ENCODE data around the gene PKM.

Gene PKM

DNA sequence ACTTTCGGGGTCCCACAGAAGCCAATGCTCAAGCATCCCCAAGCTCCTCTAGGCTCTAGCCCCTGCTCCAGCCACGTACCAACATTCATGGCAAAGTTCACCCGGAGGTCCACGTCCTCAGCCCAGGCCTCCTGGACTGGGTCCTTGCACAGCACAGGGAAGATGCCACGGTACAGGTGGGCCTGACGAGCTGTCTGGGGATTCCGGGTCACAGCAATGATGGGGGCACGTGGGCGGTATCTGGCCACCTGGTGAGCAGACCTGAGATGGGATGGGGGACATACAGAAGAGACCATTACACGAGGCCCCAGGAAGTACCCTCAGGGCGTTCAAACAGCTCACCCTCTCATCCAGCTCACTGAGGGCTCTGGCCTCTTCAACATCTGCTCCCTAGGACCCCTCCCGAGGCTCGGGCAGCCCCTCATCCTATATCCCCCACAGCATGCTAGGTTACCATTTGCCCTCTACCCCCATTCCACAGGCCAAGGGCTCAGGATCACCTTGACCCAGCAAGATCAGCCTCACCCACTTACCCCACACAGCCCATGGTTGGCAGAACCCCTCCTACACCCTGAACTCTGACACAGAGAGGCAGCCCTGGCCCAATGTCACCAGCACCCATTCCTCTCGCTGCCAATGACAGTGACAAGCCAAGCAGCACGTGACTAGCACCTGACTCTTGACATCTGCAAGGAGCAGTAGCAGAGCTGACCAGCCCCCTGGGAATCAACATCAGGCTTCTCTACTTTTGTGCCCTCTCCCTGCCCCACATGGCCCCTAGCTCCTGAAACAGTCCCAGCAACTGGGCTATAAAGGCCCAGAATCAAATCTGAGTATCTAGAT, 30.4 kb downstream of the PKM start:
- Histone ChIP-seq H3K9me3 (ENCODE audit: control insufficient read depth, insufficient read depth, low read length) (no peaks in the 10 kb centered on the region), H3K9ac (ENCODE audit: low read depth, low read length) (no peak overlapping the region), H3K4me1 (ENCODE audit: control insufficient read depth, insufficient read depth, low read length) (no peaks in the 10 kb centered on the region), H3K27ac (ENCODE audit: low read depth, low read length) (no peak overlapping the region), H3K27me3 (ENCODE audit: control insufficient read depth, insufficient read depth, low read length) (peaks cover 18% of the 10 kb centered on the region), H3K4me3 (ENCODE audit: low read depth, low read length) (no peak overlapping the region), H3K36me3 (ENCODE audit: control insufficient read depth, insufficient read depth, low read length) (peaks cover 74% of the 10 kb centered on the region)

- Histone ChIP-seq H3K27ac (ENCODE audit: low read depth, low read length) (no peak overlapping the region), H3K4me3 (ENCODE audit: low read depth, low read length) (no peak overlapping the region), H3K9me3 (ENCODE audit: control insufficient read depth, insufficient read depth, low read length) (no peaks in the 10 kb centered on the region), H3K9ac (ENCODE audit: low read depth, low read length) (no peak overlapping the region), H3K4me1 (ENCODE audit: control insufficient read depth, insufficient read depth, low read length) (no peaks in the 10 kb centered on the region), H3K27me3 (ENCODE audit: control insufficient read depth, insufficient read depth, low read length) (peaks cover 18% of the 10 kb centered on the region), H3K36me3 (ENCODE audit: control insufficient read depth, insufficient read depth, low read length) (peaks cover 66% of the 10 kb centered on the region)
Measured at GRCh38 chr15:72199721-72200212, 31.2 kb downstream of the PKM start.

DNA sequence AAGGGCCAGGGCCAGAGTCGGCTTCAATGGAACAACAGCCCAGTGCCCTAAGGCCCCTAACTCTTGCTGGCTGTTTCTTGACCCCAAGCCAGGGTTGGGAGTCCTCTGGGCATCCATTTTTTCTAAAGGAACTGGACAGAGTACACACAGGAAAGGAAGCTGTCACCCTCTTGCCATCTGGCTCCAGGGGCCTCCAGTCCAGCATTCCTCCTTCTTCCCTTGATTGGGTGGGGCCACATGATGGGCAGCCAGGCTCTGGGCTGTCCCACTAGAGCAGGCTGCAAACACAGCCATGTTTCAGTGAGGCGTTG, 31.8 kb downstream of the PKM start:
- Histone ChIP-seq H3K36me3 (ENCODE audit: control insufficient read depth, insufficient read depth, low read length) (peaks cover 60% of the 10 kb centered on the region), H3K27ac (ENCODE audit: low read depth, low read length) (no peak overlapping the region), H3K4me3 (ENCODE audit: low read depth, low read length) (no peak overlapping the region), H3K4me1 (ENCODE audit: control insufficient read depth, insufficient read depth, low read length) (no peaks in the 10 kb centered on the region), H3K27me3 (ENCODE audit: control insufficient read depth, insufficient read depth, low read length) (peaks cover 18% of the 10 kb centered on the region), H3K9me3 (ENCODE audit: control insufficient read depth, insufficient read depth, low read length) (no peaks in the 10 kb centered on the region), H3K9ac (ENCODE audit: low read depth, low read length) (no peak overlapping the region)

DNA sequence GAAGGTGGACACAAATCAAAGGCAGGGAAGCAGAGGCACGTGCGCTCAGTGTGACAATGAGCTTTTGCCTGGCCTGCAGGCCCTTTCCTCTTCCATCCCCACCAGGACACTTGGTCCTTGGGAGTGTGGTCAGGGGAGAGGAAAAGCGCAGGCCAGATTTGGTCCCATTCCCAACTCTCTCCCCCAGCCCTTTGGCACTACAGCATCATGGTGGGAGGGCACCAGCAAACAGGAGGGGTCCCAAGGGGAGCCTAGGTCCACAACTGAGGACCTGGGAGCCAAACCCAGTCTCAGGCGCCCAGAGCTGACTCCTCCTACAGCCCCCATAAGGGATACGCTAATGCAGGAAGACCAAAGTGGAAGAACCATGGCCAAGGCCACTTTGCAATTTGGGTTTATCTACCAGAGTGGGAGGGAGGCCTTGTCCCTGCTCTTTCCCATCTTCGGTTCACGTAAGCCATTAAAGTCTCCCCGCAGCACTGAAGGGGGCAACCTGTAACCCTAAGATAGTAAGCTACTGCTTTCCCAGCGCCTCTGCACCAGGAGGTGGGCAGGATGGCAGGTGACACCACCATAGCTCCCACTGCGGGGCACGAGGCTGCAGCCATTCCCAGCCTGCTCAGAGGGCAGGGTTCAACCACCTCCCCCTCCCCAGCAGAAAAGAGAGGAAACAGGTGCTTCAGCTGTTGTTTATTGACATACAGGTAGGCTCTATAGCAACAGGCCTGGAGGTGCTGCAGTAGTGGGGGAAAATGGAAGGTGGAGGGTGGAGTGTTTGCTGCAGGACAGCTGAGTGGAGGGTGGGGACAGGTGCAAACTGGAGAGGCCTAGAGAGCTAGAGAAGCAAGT, 32.4 kb downstream of the PKM start:
- H3K4me1 ChIP-seq (ENCODE audit: control insufficient read depth, insufficient read depth, low read length), result no peaks in the 10 kb centered on the region
- no peaks in the 10 kb centered on the region for H3K9me3 ChIP-seq (ENCODE audit: control insufficient read depth, insufficient read depth, low read length)
- peaks cover 54% of the 10 kb centered on the region for H3K36me3 ChIP-seq (ENCODE audit: control insufficient read depth, insufficient read depth, low read length)
- peak overlapping the region; percentile 49; the same call in 1 of the 2 replicates for H3K4me3 ChIP-seq (ENCODE audit: low read depth, low read length)
- no peak overlapping the region for H3K9ac ChIP-seq (ENCODE audit: low read depth, low read length)
- H3K27me3 ChIP-seq (ENCODE audit: control insufficient read depth, insufficient read depth, low read length), result peaks cover 18% of the 10 kb centered on the region
- no peak overlapping the region for H3K27ac ChIP-seq (ENCODE audit: low read depth, low read length)

- H3K4me3 ChIP-seq (ENCODE audit: low read depth, low read length), result peak within 1 kb of the TSS; percentile 73
- no peaks in the 10 kb centered on the region for H3K4me1 ChIP-seq (ENCODE audit: control insufficient read depth, insufficient read depth, low read length)
- peaks cover 18% of the 10 kb centered on the region for H3K27me3 ChIP-seq (ENCODE audit: control insufficient read depth, insufficient read depth, low read length)
- peaks cover 45% of the 10 kb centered on the region for H3K36me3 ChIP-seq (ENCODE audit: control insufficient read depth, insufficient read depth, low read length)
- H3K9me3 ChIP-seq (ENCODE audit: control insufficient read depth, insufficient read depth, low read length), result no peaks in the 10 kb centered on the region
- peak within 1 kb of the TSS; percentile 40; the same call in 1 of the 2 replicates for H3K9ac ChIP-seq (ENCODE audit: low read depth, low read length)
- H3K27ac ChIP-seq (ENCODE audit: low read depth, low read length), result no peak within 1 kb of the TSS
Measured at GRCh38 chr15:72197460-72198355, 33.3 kb downstream of the PKM start, which contains the start of gene GRAMD2A. GRAMD2A (minus strand) TSS chr15:72197787.

GRCh38 chr15:72197041-72197459, 33.9 kb downstream of the PKM start:
- Histone ChIP-seq H3K27ac (ENCODE audit: low read depth, low read length) (no peak overlapping the region), H3K27me3 (ENCODE audit: control insufficient read depth, insufficient read depth, low read length) (peaks cover 18% of the 10 kb centered on the region), H3K4me1 (ENCODE audit: control insufficient read depth, insufficient read depth, low read length) (no peaks in the 10 kb centered on the region), H3K9ac (ENCODE audit: low read depth, low read length) (peak overlapping the region; percentile 40; the same call in 1 of the 2 replicates), H3K9me3 (ENCODE audit: control insufficient read depth, insufficient read depth, low read length) (no peaks in the 10 kb centered on the region), H3K4me3 (ENCODE audit: low read depth, low read length) (peak overlapping the region; percentile 73), H3K36me3 (ENCODE audit: control insufficient read depth, insufficient read depth, low read length) (peaks cover 39% of the 10 kb centered on the region)

DNA sequence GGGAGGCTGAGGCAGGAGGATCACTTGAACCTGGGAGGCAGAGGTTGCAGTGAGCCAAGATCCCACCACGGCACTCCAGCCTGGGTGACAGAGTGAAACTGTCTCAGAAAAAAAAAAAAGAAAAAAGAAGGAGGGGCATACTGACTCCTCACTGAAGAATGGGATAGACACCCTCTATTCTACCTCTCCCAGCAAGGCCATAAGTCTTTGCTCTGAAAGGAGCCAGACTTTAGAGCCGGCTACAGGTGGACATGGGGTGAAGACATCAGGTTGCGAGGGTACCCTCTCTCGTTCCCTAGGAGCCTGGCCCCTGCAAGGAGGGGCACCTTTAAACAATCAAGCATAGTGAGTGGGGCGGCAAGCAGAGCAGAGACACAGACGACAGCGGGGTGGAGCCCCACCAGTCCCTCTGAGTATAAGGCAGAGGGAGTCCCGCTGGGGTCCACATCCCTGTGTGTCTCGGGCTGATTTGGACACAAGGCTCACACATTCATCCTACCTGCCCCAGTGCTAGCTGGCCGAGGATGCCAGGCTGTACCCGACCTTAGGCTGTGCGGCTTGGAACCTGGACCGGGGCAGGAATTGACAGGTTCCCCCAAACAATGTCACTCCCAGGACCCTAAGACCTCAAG, 34.5 kb downstream of the PKM start:
- peaks cover 18% of the 10 kb centered on the region for H3K27me3 ChIP-seq (ENCODE audit: control insufficient read depth, insufficient read depth, low read length)
- H3K9ac ChIP-seq (ENCODE audit: low read depth, low read length), result no peak overlapping the region
- H3K4me3 ChIP-seq (ENCODE audit: low read depth, low read length), result peak overlapping the region; percentile 73
- H3K4me1 ChIP-seq (ENCODE audit: control insufficient read depth, insufficient read depth, low read length), result no peaks in the 10 kb centered on the region
- peaks cover 33% of the 10 kb centered on the region for H3K36me3 ChIP-seq (ENCODE audit: control insufficient read depth, insufficient read depth, low read length)
- no peaks in the 10 kb centered on the region for H3K9me3 ChIP-seq (ENCODE audit: control insufficient read depth, insufficient read depth, low read length)
- H3K27ac ChIP-seq (ENCODE audit: low read depth, low read length), result no peak overlapping the region

DNA sequence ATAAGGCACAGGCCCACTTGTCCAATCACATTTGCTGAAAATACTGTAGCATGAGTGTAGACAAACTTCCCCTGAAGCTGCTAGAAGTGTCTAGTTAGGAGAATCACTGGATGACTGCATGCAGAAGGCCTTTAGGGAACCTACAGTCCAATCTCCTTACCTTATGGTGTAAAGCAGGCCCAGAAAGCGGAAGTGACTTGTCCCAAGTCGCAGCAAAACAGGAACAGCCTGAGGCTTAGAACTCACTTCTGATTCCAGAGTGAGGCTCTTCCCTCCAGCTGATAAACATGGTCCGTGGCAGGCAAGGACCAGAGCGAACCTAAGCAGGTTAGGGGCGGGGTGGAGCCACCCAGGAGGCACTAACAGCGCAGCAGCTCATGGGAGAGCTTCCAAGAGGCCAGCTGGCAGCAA, 35.9 kb downstream of the PKM start:
- Histone ChIP-seq H3K36me3 (ENCODE audit: control insufficient read depth, insufficient read depth, low read length) (peaks cover 19% of the 10 kb centered on the region), H3K4me1 (ENCODE audit: control insufficient read depth, insufficient read depth, low read length) (no peaks in the 10 kb centered on the region), H3K9ac (ENCODE audit: low read depth, low read length) (no peak overlapping the region), H3K4me3 (ENCODE audit: low read depth, low read length) (no peak overlapping the region), H3K27me3 (ENCODE audit: control insufficient read depth, insufficient read depth, low read length) (peaks cover 18% of the 10 kb centered on the region), H3K9me3 (ENCODE audit: control insufficient read depth, insufficient read depth, low read length) (no peaks in the 10 kb centered on the region), H3K27ac (ENCODE audit: low read depth, low read length) (no peak overlapping the region)

- Histone ChIP-seq H3K4me3 (ENCODE audit: low read depth, low read length) (no peak overlapping the region), H3K27me3 (ENCODE audit: control insufficient read depth, insufficient read depth, low read length) (peaks cover 18% of the 10 kb centered on the region), H3K27ac (ENCODE audit: low read depth, low read length) (no peak overlapping the region), H3K9me3 (ENCODE audit: control insufficient read depth, insufficient read depth, low read length) (no peaks in the 10 kb centered on the region), H3K9ac (ENCODE audit: low read depth, low read length) (no peak overlapping the region), H3K36me3 (ENCODE audit: control insufficient read depth, insufficient read depth, low read length) (peaks cover 7% of the 10 kb centered on the region), H3K4me1 (ENCODE audit: control insufficient read depth, insufficient read depth, low read length) (no peaks in the 10 kb centered on the region)
Measured at GRCh38 chr15:72193836-72194396, 37.1 kb downstream of the PKM start.

DNA sequence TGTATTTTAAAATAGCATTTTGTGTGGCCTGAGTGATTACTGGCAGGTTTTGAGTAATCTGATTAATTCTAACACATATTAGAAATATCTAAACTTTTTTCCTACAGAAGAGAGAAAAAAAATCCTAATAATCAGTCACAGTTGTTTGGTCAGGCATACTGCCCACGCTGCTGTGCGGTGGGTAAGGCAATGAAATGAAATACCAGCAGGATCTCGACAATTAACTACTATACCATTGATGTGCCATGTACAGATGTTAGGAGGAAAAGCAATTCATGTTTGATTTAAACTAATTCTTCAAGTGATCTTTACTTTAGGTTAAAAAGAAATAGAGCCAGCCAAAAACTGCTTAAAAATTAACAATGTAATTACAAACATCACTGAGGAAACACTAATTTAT, 38.6 kb downstream of the PKM start:
- peaks cover 18% of the 10 kb centered on the region for H3K27me3 ChIP-seq (ENCODE audit: control insufficient read depth, insufficient read depth, low read length)
- H3K9me3 ChIP-seq (ENCODE audit: control insufficient read depth, insufficient read depth, low read length), result no peaks in the 10 kb centered on the region
- H3K4me1 ChIP-seq (ENCODE audit: control insufficient read depth, insufficient read depth, low read length), result no peaks in the 10 kb centered on the region
- no peak overlapping the region for H3K9ac ChIP-seq (ENCODE audit: low read depth, low read length)
- H3K27ac ChIP-seq (ENCODE audit: low read depth, low read length), result no peak overlapping the region
- no peak overlapping the region for H3K4me3 ChIP-seq (ENCODE audit: low read depth, low read length)
- no peaks in the 10 kb centered on the region for H3K36me3 ChIP-seq (ENCODE audit: control insufficient read depth, insufficient read depth, low read length)
